ENCODE measurements around the gene PUS7.

- TF ChIP-seq RAD21 (IDR thresholded peaks at IDR 0.05) (no peak), JUND (IDR thresholded peaks at IDR 0.05) (no peak), CTCF (IDR thresholded peaks at IDR 0.05; ENCODE audit: low read depth, low read length, missing input control) (no peak), ATF3 (IDR thresholded peaks at IDR 0.05) (no peak), TAF1 (conservative IDR thresholded peaks at IDR 0.05) (no peak), SP1 (IDR thresholded peaks at IDR 0.05) (no peak), RXRA (IDR thresholded peaks at IDR 0.05) (no peak), MAX (IDR thresholded peaks at IDR 0.05) (no peak), REST (IDR thresholded peaks at IDR 0.05) (no peak)
Measured at GRCh38 chr7:105480931-105481330, 41.1 kb downstream of the PUS7 start.

Data from liver (tissue), 3 donors.